Loucy (cell line): ENCODE results near the gene CYSRT1.

Experiments used
- H2AFZ ChIP-seq: fragments of 200-600 bp; sonication (generic); 2 replicates; pipeline ENCODE4 v1.6.0; 2016; ENCODE audit warnings: antibody characterized with exemption, mild to moderate bottlenecking, low read length, moderate library complexity
- H3F3A ChIP-seq: fragments of 200-600 bp; 2 replicates; pipeline ENCODE4 v1.6.0; 2016; ENCODE audit warnings: antibody characterized with exemption, low read depth, mild to moderate bottlenecking
- H3K27me3 ChIP-seq: fragments of 200-600 bp; sonication (generic); 2 replicates; pipeline ENCODE4 v1.6.1; 2014; ENCODE audit warnings: low read length, mild to moderate bottlenecking; ENCODE audit not compliant: insufficient read depth, poor library complexity, severe bottlenecking
- H3K36me3 ChIP-seq: fragments of 200-600 bp; sonication (generic); 2 replicates; pipeline ENCODE4 v1.6.1; 2016; ENCODE audit warnings: low read length; ENCODE audit not compliant: insufficient read depth
- H3K4me1 ChIP-seq: fragments of 200-600 bp; sonication (generic); 2 replicates; pipeline ENCODE4 v1.5.1; 2014; ENCODE audit warnings: low read length, mild to moderate bottlenecking; ENCODE audit not compliant: insufficient read depth, poor library complexity, severe bottlenecking
- H3K4me2 ChIP-seq: fragments of 200-600 bp; sonication (generic); 2 replicates; pipeline ENCODE4 v1.6.0; 2014; ENCODE audit warnings: antibody characterized with exemption, low read length, low read depth, mild to moderate bottlenecking; ENCODE audit not compliant: poor library complexity, severe bottlenecking
- H3K4me3 ChIP-seq: fragments of 200-600 bp; sonication (generic); 2 replicates; pipeline ENCODE4 v1.5.1; 2014; ENCODE audit warnings: low read length, mild to moderate bottlenecking, mixed read lengths; ENCODE audit not compliant: poor library complexity, severe bottlenecking
- H3K79me2 ChIP-seq: fragments of 200-600 bp; sonication (generic); 2 replicates; pipeline ENCODE4 v1.6.1; 2014; ENCODE audit warnings: low read length; ENCODE audit not compliant: insufficient read depth
- H3K9ac ChIP-seq: fragments of 200-600 bp; sonication (generic); 2 replicates; pipeline ENCODE4 v1.6.0; 2014; ENCODE audit warnings: mild to moderate bottlenecking, low read depth, low read length, moderate library complexity; ENCODE audit not compliant: poor library complexity, severe bottlenecking
- H3K9me2 ChIP-seq: fragments of 200-600 bp; sonication (generic); replicated peaks from 2 replicates; pipeline ENCODE4 v1.6.1; 2016; ENCODE audit warnings: low read depth, low read length, mixed read lengths
- H3K9me3 ChIP-seq: fragments of 200-600 bp; sonication (generic); 2 replicates; pipeline ENCODE4 v1.6.1; 2014; ENCODE audit warnings: mild to moderate bottlenecking, antibody characterized with exemption, low read length, low read depth; ENCODE audit not compliant: insufficient read depth
- H4K20me1 ChIP-seq: fragments of 200-600 bp; sonication (generic); 2 replicates; pipeline ENCODE4 v1.6.0; 2014; ENCODE audit warnings: antibody characterized with exemption, low read length, mild to moderate bottlenecking; ENCODE audit not compliant: insufficient read depth, poor library complexity, severe bottlenecking
- CTCF ChIP-seq: fragments of 200-600 bp; sonication (generic); conservative IDR thresholded peaks from 2 replicates; pipeline ENCODE4 v1.5.1; 2014; ENCODE audit warnings: mild to moderate bottlenecking, antibody characterized with exemption, low read length
- EZH2phosphoT487 ChIP-seq: fragments of 200-600 bp; IDR thresholded peaks from 2 replicates; pipeline ENCODE4 v1.6.1; 2018; ENCODE audit warnings: antibody characterized with exemption, mild to moderate bottlenecking, moderate library complexity, borderline replicate concordance

CYSRT1 gene

DNA sequence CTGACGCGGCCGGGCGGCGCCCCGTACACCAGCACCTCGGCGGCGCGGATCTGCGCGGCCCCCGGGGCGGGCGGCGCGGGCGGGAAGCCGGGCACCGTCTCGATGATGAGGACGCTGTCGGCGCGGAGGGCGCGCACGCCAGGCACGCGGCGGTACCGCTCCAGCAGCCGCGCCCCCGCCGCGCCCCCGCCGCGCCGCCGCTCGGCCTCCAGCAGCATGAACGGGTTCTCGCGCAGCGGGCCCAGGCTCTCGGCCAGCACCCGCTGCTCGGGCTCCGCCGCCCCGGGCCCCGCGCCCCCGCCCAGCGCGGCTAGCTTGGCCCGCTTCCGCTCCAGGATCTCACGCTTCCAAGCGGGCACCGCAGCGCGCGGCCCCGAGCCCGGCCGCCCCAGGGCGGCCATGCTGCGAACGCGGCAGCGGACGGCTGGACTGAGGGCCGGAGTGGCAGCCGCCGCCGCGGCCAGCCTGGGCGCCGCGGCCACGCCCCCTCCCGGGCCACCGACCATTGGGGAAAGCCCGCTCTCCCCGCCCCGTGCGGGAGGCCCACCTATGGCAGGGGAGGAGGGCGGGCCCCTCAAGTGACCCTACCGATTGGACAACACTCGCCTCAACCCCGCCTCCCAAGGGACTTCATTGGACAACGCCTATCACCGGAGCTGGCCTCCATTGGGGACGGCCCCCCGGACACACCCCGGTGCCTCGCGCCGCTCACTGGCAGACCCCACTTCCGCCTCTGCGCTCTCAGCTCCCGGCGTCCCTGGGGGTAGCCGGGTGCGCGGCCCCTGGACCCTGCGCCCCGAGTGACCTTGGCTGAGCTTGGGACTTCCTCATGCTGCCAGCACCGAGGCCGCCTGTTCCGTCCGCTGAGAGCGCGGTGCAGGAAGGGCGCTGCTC lies 24.4 kb upstream of the CYSRT1 start, which contains the start of gene TPRN:
Gene TPRN, minus strand, starts transcription at position 431 of the 894 bp plus-strand sequence. Its CDS starts 30 bp downstream, at position 401.
- H4K20me1 ChIP-seq, result peaks cover 25% of the 10 kb centered on the region
- no peaks in the 10 kb centered on the region for H3K9me2 ChIP-seq
- H3K4me1 ChIP-seq, result peaks cover 37% of the 10 kb centered on the region
- peaks cover 62% of the 10 kb centered on the region for H3K79me2 ChIP-seq
- H3K27me3 ChIP-seq, result no peaks in the 10 kb centered on the region
- peak within 1 kb of the TSS; percentile 89 for H3K9ac ChIP-seq
- no peak within 1 kb of the TSS for H2AFZ ChIP-seq
- H3F3A ChIP-seq, result no peaks in the 10 kb centered on the region
- no peaks in the 10 kb centered on the region for H3K36me3 ChIP-seq
- peak within 1 kb of the TSS; percentile 83 for H3K4me2 ChIP-seq
- TF ChIP-seq CTCF (no peak), EZH2phosphoT487 (no peak)
- no peaks in the 10 kb centered on the region for H3K9me3 ChIP-seq
- H3K4me3 ChIP-seq, result peak within 1 kb of the TSS; percentile 85

GRCh38 chr9:137201205-137201868 lies 23.6 kb upstream of the CYSRT1 start:
- Histone ChIP-seq H3K9me2 (no peaks in the 10 kb centered on the region), H2AFZ (no peak overlapping the region), H3K27me3 (no peaks in the 10 kb centered on the region), H3K36me3 (no peaks in the 10 kb centered on the region), H3K79me2 (peaks cover 70% of the 10 kb centered on the region), H3K4me2 (peak overlapping the region; percentile 83), H3K4me1 (peaks cover 37% of the 10 kb centered on the region), H4K20me1 (peaks cover 29% of the 10 kb centered on the region), H3K9me3 (no peaks in the 10 kb centered on the region), H3F3A (no peaks in the 10 kb centered on the region), H3K9ac (peak overlapping the region; percentile 89), H3K4me3 (peak overlapping the region; percentile 85)
- TF ChIP-seq EZH2phosphoT487, result no peak
- TF ChIP-seq CTCF, result no peak

- Histone ChIP-seq H3K79me2 (peaks cover 78% of the 10 kb centered on the region), H3K4me2 (no peak overlapping the region)
Measured at GRCh38 chr9:137202966-137203365, 22.0 kb upstream of the CYSRT1 start.

More at GRCh38 chr9:137202966-137203365, 22.0 kb upstream of the CYSRT1 start:
- Histone ChIP-seq H3K4me1 (peaks cover 44% of the 10 kb centered on the region), H3K9me2 (no peaks in the 10 kb centered on the region), H3K36me3 (no peaks in the 10 kb centered on the region), H3K27me3 (no peaks in the 10 kb centered on the region), H3K9me3 (no peaks in the 10 kb centered on the region), H3K9ac (no peak overlapping the region), H3F3A (no peaks in the 10 kb centered on the region), H4K20me1 (peaks cover 36% of the 10 kb centered on the region), H2AFZ (no peak overlapping the region), H3K4me3 (no peak overlapping the region)
- TF ChIP-seq CTCF (no peak), EZH2phosphoT487 (no peak)
